OCI-LY3 (cell line): ENCODE data around the gene WDR91.

Experiments used
- CTCF ChIP-seq: fragments of 200-600, 300-600 bp; sonication (generic); IDR thresholded peaks from 2 replicates; pipeline ENCODE4 v1.5.1; 2014; ENCODE audit warnings: antibody characterized with exemption, low read length, low read depth
- EZH2phosphoT487 ChIP-seq: fragments of 200-600 bp; shearing (Covaris generic); IDR thresholded peaks from 2 replicates; pipeline ENCODE4 v1.6.1; 2018; ENCODE audit warnings: antibody characterized with exemption, mixed run types, low read depth

- TF ChIP-seq CTCF, result no peak
- no peak for TF ChIP-seq EZH2phosphoT487
Observed at GRCh38 chr7:135181261-135181928, 29.9 kb downstream of the WDR91 start.
